ENCODE results near the gene HBP1. TPM values are rescaled to one million over a fixed set of nuclear protein-coding genes. Genes with fewer than 3 reads are reported as not detected.
"Not testable (repeated sequence)": the region's sequence is repeated elsewhere in the genome, so short reads cannot be mapped to it uniquely, and the experiment has no call there.

The HBP1 gene
- polyA plus RNA-seq, 1 donor from 2014 or later: 37.7 TPM

- no peak overlapping the region for H3K9ac ChIP-seq (ENCODE audit: low read length)
- no peak overlapping the region for H2AFZ ChIP-seq (ENCODE audit: low read depth, low read length)
- H3K4me3 ChIP-seq (ENCODE audit: low read length): no peak overlapping the region
- H3K9me2 ChIP-seq (ENCODE audit: insufficient read depth, low read length): no peaks in the 10 kb centered on the region
- H4K20me1 ChIP-seq (ENCODE audit: insufficient read depth): no peaks in the 10 kb centered on the region
- H3K27me3 ChIP-seq (ENCODE audit: insufficient read depth, low read depth, low read length): no peaks in the 10 kb centered on the region
- H3K9me3 ChIP-seq (ENCODE audit: low read length): no peaks in the 10 kb centered on the region
- peaks cover 4% of the 10 kb centered on the region for H3K79me2 ChIP-seq (replicated peaks; ENCODE audit: insufficient read depth, low read length)
- H3F3A ChIP-seq (ENCODE audit: insufficient read depth, low read length, poor library complexity, severe bottlenecking): no peaks in the 10 kb centered on the region
- TF ChIP-seq EP300 (conservative IDR thresholded peaks at IDR 0.05; ENCODE audit: poor library complexity, severe bottlenecking) (no peak), SMC3 (conservative IDR thresholded peaks at IDR 0.05; ENCODE audit: poor library complexity) (no peak), EZH2 (IDR thresholded peaks at IDR 0.05; ENCODE audit: borderline replicate concordance, insufficient read depth, low read length, poor library complexity, severe bottlenecking) (no peak)
- TF ChIP-seq, protein P1, sequence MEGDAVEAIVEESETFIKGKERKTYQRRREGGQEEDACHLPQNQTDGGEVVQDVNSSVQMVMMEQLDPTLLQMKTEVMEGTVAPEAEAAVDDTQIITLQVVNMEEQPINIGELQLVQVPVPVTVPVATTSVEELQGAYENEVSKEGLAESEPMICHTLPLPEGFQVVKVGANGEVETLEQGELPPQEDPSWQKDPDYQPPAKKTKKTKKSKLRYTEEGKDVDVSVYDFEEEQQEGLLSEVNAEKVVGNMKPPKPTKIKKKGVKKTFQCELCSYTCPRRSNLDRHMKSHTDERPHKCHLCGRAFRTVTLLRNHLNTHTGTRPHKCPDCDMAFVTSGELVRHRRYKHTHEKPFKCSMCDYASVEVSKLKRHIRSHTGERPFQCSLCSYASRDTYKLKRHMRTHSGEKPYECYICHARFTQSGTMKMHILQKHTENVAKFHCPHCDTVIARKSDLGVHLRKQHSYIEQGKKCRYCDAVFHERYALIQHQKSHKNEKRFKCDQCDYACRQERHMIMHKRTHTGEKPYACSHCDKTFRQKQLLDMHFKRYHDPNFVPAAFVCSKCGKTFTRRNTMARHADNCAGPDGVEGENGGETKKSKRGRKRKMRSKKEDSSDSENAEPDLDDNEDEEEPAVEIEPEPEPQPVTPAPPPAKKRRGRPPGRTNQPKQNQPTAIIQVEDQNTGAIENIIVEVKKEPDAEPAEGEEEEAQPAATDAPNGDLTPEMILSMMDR (IDR thresholded peaks at IDR 0.05; ENCODE audit: poor library complexity, severe bottlenecking): no peak
- no peak overlapping the region for H3K4me2 ChIP-seq (ENCODE audit: low read length)
- no peaks in the 10 kb centered on the region for H3K36me3 ChIP-seq (ENCODE audit: insufficient read depth, low read length)
- no peak overlapping the region for H3K27ac ChIP-seq (ENCODE audit: low read length)
Observed at GRCh38 chr7:107138696-107139420, 29.9 kb upstream of the HBP1 start.

DNA sequence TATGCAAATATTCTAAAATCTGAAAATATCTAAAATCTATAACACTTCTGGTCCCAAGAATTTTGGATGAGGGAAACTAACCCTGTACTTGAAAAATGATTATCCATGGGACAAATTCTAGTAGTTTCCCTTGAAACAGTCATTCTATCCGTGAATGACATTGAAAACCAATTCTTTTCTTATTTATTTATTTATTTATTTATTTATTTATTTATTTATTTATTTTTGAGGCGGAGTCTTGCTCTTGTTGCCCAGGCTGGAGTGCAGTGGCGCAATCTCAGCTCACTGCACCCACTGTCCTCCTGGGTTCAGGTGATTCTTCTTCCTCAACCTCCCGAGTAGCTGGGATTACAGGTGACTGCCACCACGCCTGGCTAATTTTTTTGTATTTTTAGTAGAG, 24.9 kb upstream of the HBP1 start:
- H3K79me2 ChIP-seq (replicated peaks; ENCODE audit: insufficient read depth, low read length); H3K9ac ChIP-seq (ENCODE audit: low read length); H2AFZ ChIP-seq (ENCODE audit: low read depth, low read length); H3K9me2 ChIP-seq (ENCODE audit: insufficient read depth, low read length); H4K20me1 ChIP-seq (ENCODE audit: insufficient read depth); H3K36me3 ChIP-seq (ENCODE audit: insufficient read depth, low read length); H3F3A ChIP-seq (ENCODE audit: insufficient read depth, low read length, poor library complexity, severe bottlenecking); H3K27ac ChIP-seq (ENCODE audit: low read length); H3K9me3 ChIP-seq (ENCODE audit: low read length); H3K4me2 ChIP-seq (ENCODE audit: low read length); H3K27me3 ChIP-seq (ENCODE audit: insufficient read depth, low read depth, low read length); H3K4me3 ChIP-seq (ENCODE audit: low read length): not testable (repeated sequence)

DNA sequence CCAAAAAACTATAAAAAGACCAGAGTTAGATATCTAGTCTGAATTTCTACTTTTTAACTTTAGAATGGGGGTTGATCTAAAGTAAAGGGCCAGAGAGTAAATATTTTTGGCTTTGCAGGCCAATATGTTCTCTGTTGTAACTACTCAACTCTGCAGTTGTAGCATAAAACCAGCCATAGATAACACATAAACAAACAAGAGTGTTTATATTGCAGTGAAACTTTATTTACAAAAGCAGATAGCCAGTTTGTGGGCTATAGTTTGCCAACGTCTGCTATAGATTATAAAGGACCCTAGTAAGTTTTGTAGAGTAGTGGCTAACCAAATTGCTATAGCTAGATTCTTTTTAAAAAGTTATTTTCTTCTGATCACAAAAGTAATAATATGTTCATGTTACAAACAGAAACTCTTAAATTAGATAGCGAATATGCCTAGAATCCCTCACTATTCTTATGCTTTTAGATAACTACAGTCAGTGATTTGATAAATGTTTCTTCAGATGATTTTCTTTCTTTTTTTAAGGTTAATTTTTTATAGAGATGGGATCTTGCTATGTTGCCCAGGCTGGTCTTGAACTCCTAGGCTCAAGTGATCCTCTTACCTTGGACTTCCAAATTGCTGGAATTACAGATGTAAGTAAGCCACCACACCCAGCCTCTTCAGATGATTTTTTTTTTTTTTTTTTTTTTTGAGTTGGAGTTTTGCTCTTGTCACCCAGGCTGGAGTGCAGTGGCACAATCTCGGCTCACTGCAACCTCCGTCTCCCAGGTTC, 23.6 kb upstream of the HBP1 start:
- Histone ChIP-seq H3K36me3 (ENCODE audit: insufficient read depth, low read length) (no peaks in the 10 kb centered on the region), H3K9ac (ENCODE audit: low read length) (no peak overlapping the region), H3K27me3 (ENCODE audit: insufficient read depth, low read depth, low read length) (no peaks in the 10 kb centered on the region), H3K4me2 (ENCODE audit: low read length) (no peak overlapping the region), H4K20me1 (ENCODE audit: insufficient read depth) (no peaks in the 10 kb centered on the region), H3K27ac (ENCODE audit: low read length) (no peak overlapping the region), H3F3A (ENCODE audit: insufficient read depth, low read length, poor library complexity, severe bottlenecking) (no peaks in the 10 kb centered on the region), H2AFZ (ENCODE audit: low read depth, low read length) (no peak overlapping the region), H3K79me2 (replicated peaks; ENCODE audit: insufficient read depth, low read length) (no peaks in the 10 kb centered on the region), H3K9me2 (ENCODE audit: insufficient read depth, low read length) (no peaks in the 10 kb centered on the region), H3K4me3 (ENCODE audit: low read length) (no peak overlapping the region), H3K9me3 (ENCODE audit: low read length) (no peaks in the 10 kb centered on the region)
- TF ChIP-seq EP300 (conservative IDR thresholded peaks at IDR 0.05; ENCODE audit: poor library complexity, severe bottlenecking) (no peak), TAF1 (IDR thresholded peaks at IDR 0.05; ENCODE audit: low read depth) (no peak), REST (IDR thresholded peaks at IDR 0.05; ENCODE audit: borderline replicate concordance) (no peak), MXI1 (conservative IDR thresholded peaks at IDR 0.05; ENCODE audit: poor library complexity, severe bottlenecking) (no peak)

Data from neural cell (in vitro differentiated cells).